Glomerular endothelial cell (primary cell): Measurements from ENCODE around the gene HDLBP. TPM values are rescaled to one million over a fixed set of nuclear protein-coding genes. Genes with fewer than 3 reads are reported as not detected.

Experiments
- DNase-seq: peaks from one replicate; pipeline ENCODE4 v3.0.0-alpha.2; 2011; ENCODE audit warnings: low read depth, low spot score; ENCODE audit errors: extremely low read depth
- total RNA-seq: library from RNA; depleted of rRNA; stranded (reverse); fragments of >200 nt; gene quantifications from 2 replicates; pipeline ENCODE4 v1.2.3, GENCODE V29; 2015

Gene HDLBP
- total RNA-seq, 1 donor from 2014 or later = 627 TPM

- no peak for DNase-seq
These were observed 137.7 kb downstream of the HDLBP start for GRCh38 chr2:241177526-241178334.

Other genes starting within 250 kb of the HDLBP start
- 26.1 and 28.2 TPM in 2 replicates for gene MTERF4, start 213.4 kb downstream of the HDLBP start, total RNA-seq
- gene PASK, start 166.2 kb downstream of the HDLBP start, total RNA-seq = 3.3 and 8.1 TPM in 2 replicates
- gene PPP1R7, start 165.2 kb downstream of the HDLBP start, total RNA-seq = 62.9 and 74.1 TPM in 2 replicates
- gene ANO7, start 127.0 kb downstream of the HDLBP start, total RNA-seq = 0.68 and 1.4 TPM in 2 replicates
- 433 and 458 TPM in 2 replicates for gene SEPTIN2, start 253 bp upstream of the HDLBP start, total RNA-seq
- gene FARP2, start 40.6 kb upstream of the HDLBP start, total RNA-seq = 27.0 and 28.5 TPM in 2 replicates
- 285 and 334 TPM in 2 replicates for gene STK25, start 192.9 kb upstream of the HDLBP start, total RNA-seq
- 99.5 and 117 TPM in 2 replicates for gene BOK, start 243.1 kb upstream of the HDLBP start, total RNA-seq